Cardiac muscle cell (in vitro differentiated cells and primary cell): ENCODE data around the gene SND1. TPM values are rescaled to one million over a fixed set of nuclear protein-coding genes. Genes with fewer than 3 reads are reported as not detected.
A peak's percentile ranks its signal among the peaks of the same experiment; 100 is the strongest.

Source experiments
- DNase-seq, 2 donors: peaks; one replicate each; pipeline versions ENCODE4 v3.0.0 to v3.0.0-alpha.2; 2010 to 2017; ENCODE audit warnings: low read depth in 1 of 2, low spot score in 1 of 2
- H3K27ac ChIP-seq: fragments of 200-600 bp; sonication (generic); 2 replicates; pipeline ENCODE4 v1.5.1; 2016
- H3K27me3 ChIP-seq: fragments of 200-600 bp; sonication (generic); 2 replicates; pipeline ENCODE4 v1.6.0; 2016; ENCODE audit warnings: control low read depth
- H3K36me3 ChIP-seq: fragments of 200-600 bp; sonication (generic); 2 replicates; pipeline ENCODE4 v1.5.1; 2016; ENCODE audit warnings: control low read depth
- H3K4me1 ChIP-seq: fragments of 200-600 bp; sonication (generic); 2 replicates; pipeline ENCODE4 v1.8.1; 2017; ENCODE audit warnings: low read depth, mild to moderate bottlenecking, mixed run types
- H3K4me3 ChIP-seq: fragments of 200-600 bp; sonication (generic); 2 replicates; pipeline ENCODE4 v1.5.1; 2016; ENCODE audit warnings: mild to moderate bottlenecking
- H3K9me3 ChIP-seq: fragments of 200-600 bp; sonication (generic); 2 replicates; pipeline ENCODE4 v1.5.1; 2017; ENCODE audit warnings: low read depth, mild to moderate bottlenecking, control low read depth
- polyA plus RNA-seq: library from polyadenylated mRNA; unstranded; fragments of >200 nt; fragmentation: Nextera tagmentation; extraction: Ambion mirVana; gene quantifications from 2 replicates; pipeline ENCODE4 v1.2.1, GENCODE V29; 2016
- total RNA-seq: library from RNA; depleted of rRNA; stranded (reverse); fragments of >200 nt; gene quantifications from 2 replicates; pipeline ENCODE4 v1.2.3, GENCODE V29; 2016
- TF ChIP-seq, protein P1 (sequence below): IDR thresholded peaks from 2 replicates; pipeline ENCODE4 v1.5.1; 2012; ENCODE audit warnings: low read depth, mild to moderate bottlenecking, low read length

SND1 gene
- total RNA-seq (172 and 187 TPM in 2 replicates), polyA plus RNA-seq (113 and 114 TPM in 2 replicates)

- H3K36me3 ChIP-seq = no peaks in the 10 kb centered on the region
- peak; percentile 99 to 100 for DNase-seq
- peaks cover 12% of the 10 kb centered on the region for H3K4me1 ChIP-seq
- TF ChIP-seq, protein P1, sequence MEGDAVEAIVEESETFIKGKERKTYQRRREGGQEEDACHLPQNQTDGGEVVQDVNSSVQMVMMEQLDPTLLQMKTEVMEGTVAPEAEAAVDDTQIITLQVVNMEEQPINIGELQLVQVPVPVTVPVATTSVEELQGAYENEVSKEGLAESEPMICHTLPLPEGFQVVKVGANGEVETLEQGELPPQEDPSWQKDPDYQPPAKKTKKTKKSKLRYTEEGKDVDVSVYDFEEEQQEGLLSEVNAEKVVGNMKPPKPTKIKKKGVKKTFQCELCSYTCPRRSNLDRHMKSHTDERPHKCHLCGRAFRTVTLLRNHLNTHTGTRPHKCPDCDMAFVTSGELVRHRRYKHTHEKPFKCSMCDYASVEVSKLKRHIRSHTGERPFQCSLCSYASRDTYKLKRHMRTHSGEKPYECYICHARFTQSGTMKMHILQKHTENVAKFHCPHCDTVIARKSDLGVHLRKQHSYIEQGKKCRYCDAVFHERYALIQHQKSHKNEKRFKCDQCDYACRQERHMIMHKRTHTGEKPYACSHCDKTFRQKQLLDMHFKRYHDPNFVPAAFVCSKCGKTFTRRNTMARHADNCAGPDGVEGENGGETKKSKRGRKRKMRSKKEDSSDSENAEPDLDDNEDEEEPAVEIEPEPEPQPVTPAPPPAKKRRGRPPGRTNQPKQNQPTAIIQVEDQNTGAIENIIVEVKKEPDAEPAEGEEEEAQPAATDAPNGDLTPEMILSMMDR = no peak
- no peaks in the 10 kb centered on the region for H3K9me3 ChIP-seq
- H3K27ac ChIP-seq = peak within 1 kb of the TSS; percentile 91
- peak within 1 kb of the TSS; percentile 87 for H3K4me3 ChIP-seq
- H3K27me3 ChIP-seq = no peaks in the 10 kb centered on the region
Observed at GRCh38 chr7:127651556-127652332, at the start of gene SND1. TSS of gene SND1 (plus strand) at chr7:127652194. CDS start at chr7:127652374, 180 bp downstream.

GRCh38 chr7:127608446-127608845 lies 43.5 kb upstream of the SND1 start:
- H3K36me3 ChIP-seq = no peaks in the 10 kb centered on the region
- no peak for DNase-seq
- no peaks in the 10 kb centered on the region for H3K9me3 ChIP-seq
- TF ChIP-seq, protein P1 = no peak
- no peak overlapping the region for H3K27ac ChIP-seq
- H3K4me1 ChIP-seq = no peaks in the 10 kb centered on the region
- H3K4me3 ChIP-seq = no peak overlapping the region
- no peaks in the 10 kb centered on the region for H3K27me3 ChIP-seq

GRCh38 chr7:127609297-127609696 lies 42.7 kb upstream of the SND1 start:
- H3K4me1 ChIP-seq = no peaks in the 10 kb centered on the region
- H3K27ac ChIP-seq = no peak overlapping the region
- TF ChIP-seq, protein P1 = no peak
- H3K9me3 ChIP-seq = no peaks in the 10 kb centered on the region
- no peak overlapping the region for H3K4me3 ChIP-seq
- H3K27me3 ChIP-seq = peaks cover 2% of the 10 kb centered on the region
- H3K36me3 ChIP-seq = no peaks in the 10 kb centered on the region
- no peak for DNase-seq

GRCh38 chr7:127612263-127612662 lies 39.7 kb upstream of the SND1 start:
- no peak overlapping the region for H3K27ac ChIP-seq
- no peaks in the 10 kb centered on the region for H3K4me1 ChIP-seq
- H3K9me3 ChIP-seq = no peaks in the 10 kb centered on the region
- H3K27me3 ChIP-seq = peaks cover 30% of the 10 kb centered on the region
- no peak overlapping the region for H3K4me3 ChIP-seq
- no peak for DNase-seq
- TF ChIP-seq, protein P1 = no peak
- H3K36me3 ChIP-seq = no peaks in the 10 kb centered on the region

GRCh38 chr7:127616724-127617123 lies 35.3 kb upstream of the SND1 start:
- TF ChIP-seq, protein P1 = no peak

More at GRCh38 chr7:127616724-127617123, 35.3 kb upstream of the SND1 start:
- Histone ChIP-seq H3K4me1 (no peaks in the 10 kb centered on the region), H3K27me3 (peaks cover 58% of the 10 kb centered on the region), H3K9me3 (no peaks in the 10 kb centered on the region), H3K27ac (no peak overlapping the region), H3K4me3 (no peak overlapping the region), H3K36me3 (no peaks in the 10 kb centered on the region)
- no peak for DNase-seq
